ENCODE data around the gene GRIN2D.
A peak's percentile ranks its signal among the peaks of the same experiment; 100 is the strongest.

DNA sequence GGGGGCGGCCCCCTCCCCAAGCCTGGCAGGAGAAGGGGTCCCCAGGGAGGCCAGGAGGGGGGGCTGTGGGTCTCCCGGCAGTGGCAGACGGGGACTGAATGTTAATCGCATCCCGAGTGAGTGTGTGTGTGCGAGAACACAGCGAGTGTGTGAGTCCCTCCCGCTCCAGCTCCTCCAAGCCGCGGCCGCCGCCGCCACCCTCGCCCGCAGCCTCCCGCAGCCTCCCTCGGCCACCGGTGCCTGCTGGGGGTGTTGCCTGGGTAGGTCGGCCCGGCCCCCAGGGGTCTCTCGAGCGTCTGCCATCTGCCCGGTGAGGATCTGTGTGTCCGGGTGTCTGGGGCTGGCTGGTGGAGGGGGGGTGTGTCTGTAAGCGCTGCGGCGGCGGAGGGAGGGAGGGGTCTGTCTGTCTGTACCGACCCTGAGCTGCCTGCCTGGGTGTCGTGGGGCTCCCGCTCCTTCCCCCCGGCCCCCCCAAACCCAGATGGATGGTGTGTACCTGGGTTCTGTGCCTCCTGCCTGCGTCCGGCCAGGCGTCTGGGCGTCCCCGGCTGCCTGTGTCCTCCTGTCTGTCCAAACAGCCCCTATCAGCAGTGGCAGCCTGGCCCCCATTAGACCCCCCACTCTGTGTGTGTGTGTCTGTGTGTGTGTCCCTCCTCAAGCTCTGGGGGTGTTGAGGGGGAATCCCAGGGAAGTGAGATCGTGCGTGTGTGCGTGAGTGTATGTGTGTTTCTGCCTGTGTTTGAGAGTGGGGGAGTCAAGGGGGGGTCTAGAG is at the start of gene GRIN2D:
- TF ChIP-seq MAX (CRISPR knock-in tag; IDR thresholded peaks at IDR 0.05) (0 out of 2 replicates have a peak, but pooled peaks have one; percentile 17), ZNF423 (CRISPR knock-in tag; IDR thresholded peaks at IDR 0.05) (no peak), NFYB (CRISPR knock-in tag; conservative IDR thresholded peaks at IDR 0.05; ENCODE audit: low read depth) (no peak), ZNF121 (CRISPR knock-in tag; IDR thresholded peaks at IDR 0.05) (no peak), ZNF138 (CRISPR knock-in tag; conservative IDR thresholded peaks at IDR 0.05) (no peak), ZBTB43 (CRISPR knock-in tag; IDR thresholded peaks at IDR 0.05) (no peak), NR1H2 (CRISPR knock-in tag; IDR thresholded peaks at IDR 0.05) (no peak), CREB1 (CRISPR knock-in tag; IDR thresholded peaks at IDR 0.05) (no peak), SMAD3 (CRISPR knock-in tag; IDR thresholded peaks at IDR 0.05; ENCODE audit: borderline replicate concordance) (no peak), RELA (CRISPR knock-in tag; IDR thresholded peaks at IDR 0.05; ENCODE audit: borderline replicate concordance) (no peak)
- TF ChIP-seq, protein P1, sequence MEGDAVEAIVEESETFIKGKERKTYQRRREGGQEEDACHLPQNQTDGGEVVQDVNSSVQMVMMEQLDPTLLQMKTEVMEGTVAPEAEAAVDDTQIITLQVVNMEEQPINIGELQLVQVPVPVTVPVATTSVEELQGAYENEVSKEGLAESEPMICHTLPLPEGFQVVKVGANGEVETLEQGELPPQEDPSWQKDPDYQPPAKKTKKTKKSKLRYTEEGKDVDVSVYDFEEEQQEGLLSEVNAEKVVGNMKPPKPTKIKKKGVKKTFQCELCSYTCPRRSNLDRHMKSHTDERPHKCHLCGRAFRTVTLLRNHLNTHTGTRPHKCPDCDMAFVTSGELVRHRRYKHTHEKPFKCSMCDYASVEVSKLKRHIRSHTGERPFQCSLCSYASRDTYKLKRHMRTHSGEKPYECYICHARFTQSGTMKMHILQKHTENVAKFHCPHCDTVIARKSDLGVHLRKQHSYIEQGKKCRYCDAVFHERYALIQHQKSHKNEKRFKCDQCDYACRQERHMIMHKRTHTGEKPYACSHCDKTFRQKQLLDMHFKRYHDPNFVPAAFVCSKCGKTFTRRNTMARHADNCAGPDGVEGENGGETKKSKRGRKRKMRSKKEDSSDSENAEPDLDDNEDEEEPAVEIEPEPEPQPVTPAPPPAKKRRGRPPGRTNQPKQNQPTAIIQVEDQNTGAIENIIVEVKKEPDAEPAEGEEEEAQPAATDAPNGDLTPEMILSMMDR (IDR thresholded peaks at IDR 0.05), result no peak
- TF ChIP-seq, protein P2, sequence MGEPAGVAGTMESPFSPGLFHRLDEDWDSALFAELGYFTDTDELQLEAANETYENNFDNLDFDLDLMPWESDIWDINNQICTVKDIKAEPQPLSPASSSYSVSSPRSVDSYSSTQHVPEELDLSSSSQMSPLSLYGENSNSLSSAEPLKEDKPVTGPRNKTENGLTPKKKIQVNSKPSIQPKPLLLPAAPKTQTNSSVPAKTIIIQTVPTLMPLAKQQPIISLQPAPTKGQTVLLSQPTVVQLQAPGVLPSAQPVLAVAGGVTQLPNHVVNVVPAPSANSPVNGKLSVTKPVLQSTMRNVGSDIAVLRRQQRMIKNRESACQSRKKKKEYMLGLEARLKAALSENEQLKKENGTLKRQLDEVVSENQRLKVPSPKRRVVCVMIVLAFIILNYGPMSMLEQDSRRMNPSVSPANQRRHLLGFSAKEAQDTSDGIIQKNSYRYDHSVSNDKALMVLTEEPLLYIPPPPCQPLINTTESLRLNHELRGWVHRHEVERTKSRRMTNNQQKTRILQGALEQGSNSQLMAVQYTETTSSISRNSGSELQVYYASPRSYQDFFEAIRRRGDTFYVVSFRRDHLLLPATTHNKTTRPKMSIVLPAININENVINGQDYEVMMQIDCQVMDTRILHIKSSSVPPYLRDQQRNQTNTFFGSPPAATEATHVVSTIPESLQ (CRISPR knock-in tag; IDR thresholded peaks at IDR 0.05), result no peak
- TF ChIP-seq, protein P3, sequence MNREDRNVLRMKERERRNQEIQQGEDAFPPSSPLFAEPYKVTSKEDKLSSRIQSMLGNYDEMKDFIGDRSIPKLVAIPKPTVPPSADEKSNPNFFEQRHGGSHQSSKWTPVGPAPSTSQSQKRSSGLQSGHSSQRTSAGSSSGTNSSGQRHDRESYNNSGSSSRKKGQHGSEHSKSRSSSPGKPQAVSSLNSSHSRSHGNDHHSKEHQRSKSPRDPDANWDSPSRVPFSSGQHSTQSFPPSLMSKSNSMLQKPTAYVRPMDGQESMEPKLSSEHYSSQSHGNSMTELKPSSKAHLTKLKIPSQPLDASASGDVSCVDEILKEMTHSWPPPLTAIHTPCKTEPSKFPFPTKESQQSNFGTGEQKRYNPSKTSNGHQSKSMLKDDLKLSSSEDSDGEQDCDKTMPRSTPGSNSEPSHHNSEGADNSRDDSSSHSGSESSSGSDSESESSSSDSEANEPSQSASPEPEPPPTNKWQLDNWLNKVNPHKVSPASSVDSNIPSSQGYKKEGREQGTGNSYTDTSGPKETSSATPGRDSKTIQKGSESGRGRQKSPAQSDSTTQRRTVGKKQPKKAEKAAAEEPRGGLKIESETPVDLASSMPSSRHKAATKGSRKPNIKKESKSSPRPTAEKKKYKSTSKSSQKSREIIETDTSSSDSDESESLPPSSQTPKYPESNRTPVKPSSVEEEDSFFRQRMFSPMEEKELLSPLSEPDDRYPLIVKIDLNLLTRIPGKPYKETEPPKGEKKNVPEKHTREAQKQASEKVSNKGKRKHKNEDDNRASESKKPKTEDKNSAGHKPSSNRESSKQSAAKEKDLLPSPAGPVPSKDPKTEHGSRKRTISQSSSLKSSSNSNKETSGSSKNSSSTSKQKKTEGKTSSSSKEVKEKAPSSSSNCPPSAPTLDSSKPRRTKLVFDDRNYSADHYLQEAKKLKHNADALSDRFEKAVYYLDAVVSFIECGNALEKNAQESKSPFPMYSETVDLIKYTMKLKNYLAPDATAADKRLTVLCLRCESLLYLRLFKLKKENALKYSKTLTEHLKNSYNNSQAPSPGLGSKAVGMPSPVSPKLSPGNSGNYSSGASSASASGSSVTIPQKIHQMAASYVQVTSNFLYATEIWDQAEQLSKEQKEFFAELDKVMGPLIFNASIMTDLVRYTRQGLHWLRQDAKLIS (CRISPR knock-in tag; IDR thresholded peaks at IDR 0.05; ENCODE audit: borderline replicate concordance), result no peak
- TF ChIP-seq, protein P4, sequence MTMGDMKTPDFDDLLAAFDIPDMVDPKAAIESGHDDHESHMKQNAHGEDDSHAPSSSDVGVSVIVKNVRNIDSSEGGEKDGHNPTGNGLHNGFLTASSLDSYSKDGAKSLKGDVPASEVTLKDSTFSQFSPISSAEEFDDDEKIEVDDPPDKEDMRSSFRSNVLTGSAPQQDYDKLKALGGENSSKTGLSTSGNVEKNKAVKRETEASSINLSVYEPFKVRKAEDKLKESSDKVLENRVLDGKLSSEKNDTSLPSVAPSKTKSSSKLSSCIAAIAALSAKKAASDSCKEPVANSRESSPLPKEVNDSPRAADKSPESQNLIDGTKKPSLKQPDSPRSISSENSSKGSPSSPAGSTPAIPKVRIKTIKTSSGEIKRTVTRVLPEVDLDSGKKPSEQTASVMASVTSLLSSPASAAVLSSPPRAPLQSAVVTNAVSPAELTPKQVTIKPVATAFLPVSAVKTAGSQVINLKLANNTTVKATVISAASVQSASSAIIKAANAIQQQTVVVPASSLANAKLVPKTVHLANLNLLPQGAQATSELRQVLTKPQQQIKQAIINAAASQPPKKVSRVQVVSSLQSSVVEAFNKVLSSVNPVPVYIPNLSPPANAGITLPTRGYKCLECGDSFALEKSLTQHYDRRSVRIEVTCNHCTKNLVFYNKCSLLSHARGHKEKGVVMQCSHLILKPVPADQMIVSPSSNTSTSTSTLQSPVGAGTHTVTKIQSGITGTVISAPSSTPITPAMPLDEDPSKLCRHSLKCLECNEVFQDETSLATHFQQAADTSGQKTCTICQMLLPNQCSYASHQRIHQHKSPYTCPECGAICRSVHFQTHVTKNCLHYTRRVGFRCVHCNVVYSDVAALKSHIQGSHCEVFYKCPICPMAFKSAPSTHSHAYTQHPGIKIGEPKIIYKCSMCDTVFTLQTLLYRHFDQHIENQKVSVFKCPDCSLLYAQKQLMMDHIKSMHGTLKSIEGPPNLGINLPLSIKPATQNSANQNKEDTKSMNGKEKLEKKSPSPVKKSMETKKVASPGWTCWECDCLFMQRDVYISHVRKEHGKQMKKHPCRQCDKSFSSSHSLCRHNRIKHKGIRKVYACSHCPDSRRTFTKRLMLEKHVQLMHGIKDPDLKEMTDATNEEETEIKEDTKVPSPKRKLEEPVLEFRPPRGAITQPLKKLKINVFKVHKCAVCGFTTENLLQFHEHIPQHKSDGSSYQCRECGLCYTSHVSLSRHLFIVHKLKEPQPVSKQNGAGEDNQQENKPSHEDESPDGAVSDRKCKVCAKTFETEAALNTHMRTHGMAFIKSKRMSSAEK (CRISPR knock-in tag; IDR thresholded peaks at IDR 0.05; ENCODE audit: borderline replicate concordance), result no peak
